HEK293 (cell line): Measurements from ENCODE around the gene SULT2B1.

ENCODE experiments used
- CTCF ChIA-PET: fragments of 350-600 bp; formaldehyde crosslinking; extraction: SDS; loops from one replicate; lab custom pipeline; 2021; ENCODE audit warnings: antibody characterized with exemption; lab: Yijun Ruan, JAX
- POLR2A ChIA-PET: fragments of 300-600 bp; formaldehyde crosslinking; extraction: SDS; loops from one replicate; lab custom pipeline; 2020; ENCODE audit warnings: antibody characterized with exemption, inconsistent platforms; lab: Yijun Ruan, JAX
- H3K27ac ChIP-seq: fragments of 200-500 bp; sonication (Bioruptor generic); 2 replicates; pipeline ENCODE4 v1.5.1; 2014; ENCODE audit warnings: low read depth, low read length, control low read depth, inconsistent platforms; ENCODE audit errors: extremely low read depth
- H3K36me3 ChIP-seq, 2 experiments: fragments of 200-500 bp in 1 of 2; sonication (Bioruptor generic) in 1 of 2; 1 replicate in 1 of 2; 2 replicates in 1 of 2; pipeline ENCODE4 v1.5.1; 2014 to 2017; ENCODE audit warnings: inconsistent platforms in 2 of 2, low read length in 2 of 2; ENCODE audit not compliant: control insufficient read depth in 2 of 2, insufficient read depth in 1 of 2
- H3K4me1 ChIP-seq: fragments of 200-500 bp; sonication (Bioruptor generic); 2 replicates; pipeline ENCODE4 v1.5.1; 2014; ENCODE audit warnings: mild to moderate bottlenecking, low read length, inconsistent platforms; ENCODE audit not compliant: control insufficient read depth, insufficient read depth
- H3K4me3 ChIP-seq: 2 replicates; pipeline ENCODE4 v1.5.1; 2011; ENCODE audit warnings: low read depth, mild to moderate bottlenecking, control low read depth, low read length, moderate library complexity
- H3K9me3 ChIP-seq: fragments of 200-500 bp; sonication (Bioruptor generic); 2 replicates; pipeline ENCODE4 v1.5.1; 2014; ENCODE audit warnings: low read depth, low read length, inconsistent platforms; ENCODE audit not compliant: control insufficient read depth, insufficient read depth
- EGR2 ChIP-seq: fragments of 450-650 bp; formaldehyde crosslinking; IDR thresholded peaks from 2 replicates; pipeline ENCODE4 v1.5.1; 2016; ENCODE audit warnings: low read depth, missing biosample characterization, missing genetic modification characterization
- FEZF1 ChIP-seq: fragments of 450-650 bp; formaldehyde crosslinking; IDR thresholded peaks from 2 replicates; pipeline ENCODE4 v1.5.1; 2016; ENCODE audit warnings: missing biosample characterization, missing genetic modification characterization
- HOXA7 ChIP-seq: sonication (generic); formaldehyde crosslinking; IDR thresholded peaks from 2 replicates; pipeline ENCODE4 v1.8.1; 2022; ENCODE audit warnings: missing genetic modification reagents, borderline replicate concordance
- HOXD13 ChIP-seq: sonication (generic); formaldehyde crosslinking; IDR thresholded peaks from 2 replicates; pipeline ENCODE4 v1.8.0; 2022; ENCODE audit warnings: missing genetic modification reagents, borderline replicate concordance
- IKZF3 ChIP-seq: fragments of 450-650 bp; IDR thresholded peaks from 2 replicates; pipeline ENCODE4 v1.5.0; 2018; ENCODE audit warnings: missing biosample characterization, mild to moderate bottlenecking, missing genetic modification characterization, moderate library complexity
- KLF1 ChIP-seq: fragments of 450-650 bp; formaldehyde crosslinking; IDR thresholded peaks from 2 replicates; pipeline ENCODE4 v1.5.1; 2016; ENCODE audit warnings: missing biosample characterization, missing genetic modification characterization
- MEIS1 ChIP-seq: sonication (generic); formaldehyde crosslinking; IDR thresholded peaks from 2 replicates; pipeline ENCODE4 v1.8.1; 2022; ENCODE audit warnings: missing genetic modification reagents, mild to moderate bottlenecking, borderline replicate concordance
- PRDM1 ChIP-seq: fragments of 450-650 bp; formaldehyde crosslinking; IDR thresholded peaks from 2 replicates; pipeline ENCODE4; 2016; ENCODE audit warnings: missing biosample characterization, missing genetic modification characterization
- RBAK ChIP-seq: fragments of 450-650 bp; formaldehyde crosslinking; IDR thresholded peaks from 2 replicates; pipeline ENCODE4 v1.5.1; 2016; ENCODE audit warnings: missing biosample characterization, missing genetic modification characterization
- SP2 ChIP-seq: fragments of 450-650 bp; formaldehyde crosslinking; IDR thresholded peaks from 2 replicates; pipeline ENCODE4 v1.5.1; 2016; ENCODE audit warnings: missing biosample characterization, missing genetic modification characterization
- SP3 ChIP-seq: fragments of 450-650 bp; formaldehyde crosslinking; IDR thresholded peaks from 2 replicates; pipeline ENCODE4 v1.5.1; 2016; ENCODE audit warnings: missing biosample characterization, missing genetic modification characterization
- ZBTB20 ChIP-seq: fragments of 450-650 bp; formaldehyde crosslinking; IDR thresholded peaks from 2 replicates; pipeline ENCODE4 v1.5.1; 2016; ENCODE audit warnings: missing biosample characterization, missing genetic modification characterization
- ZBTB8A ChIP-seq: fragments of 450-650 bp; formaldehyde crosslinking; IDR thresholded peaks from 2 replicates; pipeline ENCODE4 v1.5.1; 2016; ENCODE audit warnings: missing biosample characterization, missing genetic modification characterization
- ZFP3 ChIP-seq: fragments of 450-650 bp; formaldehyde crosslinking; IDR thresholded peaks from 2 replicates; pipeline ENCODE4 v1.5.1; 2016; ENCODE audit warnings: low read depth, missing biosample characterization, missing genetic modification characterization
- ZFP37 ChIP-seq: fragments of 450-650 bp; formaldehyde crosslinking; IDR thresholded peaks from 2 replicates; pipeline ENCODE4 v1.5.1; 2016; ENCODE audit warnings: missing biosample characterization, missing genetic modification characterization
- ZIC2 ChIP-seq: fragments of 450-650 bp; formaldehyde crosslinking; IDR thresholded peaks from 2 replicates; pipeline ENCODE4 v1.5.1; 2016; ENCODE audit warnings: missing biosample characterization, missing genetic modification characterization
- ZNF132 ChIP-seq: fragments of 450-650 bp; formaldehyde crosslinking; IDR thresholded peaks from 2 replicates; pipeline ENCODE4 v1.5.1; 2017; ENCODE audit warnings: missing biosample characterization, missing genetic modification characterization, borderline replicate concordance
- ZNF174 ChIP-seq: fragments of 450-650 bp; formaldehyde crosslinking; IDR thresholded peaks from 2 replicates; pipeline ENCODE4 v1.5.0; 2017; ENCODE audit warnings: missing biosample characterization, mild to moderate bottlenecking, missing genetic modification characterization
- ZNF18 ChIP-seq: fragments of 450-650 bp; formaldehyde crosslinking; IDR thresholded peaks from 2 replicates; pipeline ENCODE4 v1.5.1; 2016; ENCODE audit warnings: missing biosample characterization, missing genetic modification characterization
- ZNF184 ChIP-seq: fragments of 450-650 bp; IDR thresholded peaks from 2 replicates; pipeline ENCODE4 v1.5.1; 2018; ENCODE audit warnings: missing biosample characterization, mild to moderate bottlenecking, missing genetic modification characterization
- ZNF202 ChIP-seq: fragments of 450-650 bp; formaldehyde crosslinking; IDR thresholded peaks from 2 replicates; pipeline ENCODE4 v1.5.1; 2016; ENCODE audit warnings: missing biosample characterization, missing genetic modification characterization, borderline replicate concordance
- ZNF335 ChIP-seq: fragments of 450-650 bp; formaldehyde crosslinking; conservative IDR thresholded peaks from 2 replicates; pipeline ENCODE4 v1.5.1; 2016; ENCODE audit warnings: missing biosample characterization, missing genetic modification characterization
- ZNF362 ChIP-seq: fragments of 450-650 bp; formaldehyde crosslinking; IDR thresholded peaks from 2 replicates; pipeline ENCODE4 v1.5.1; 2016; ENCODE audit warnings: missing biosample characterization, missing genetic modification characterization
- ZNF366 ChIP-seq: fragments of 450-650 bp; formaldehyde crosslinking; conservative IDR thresholded peaks from 2 replicates; pipeline ENCODE4 v1.5.1; 2016; ENCODE audit warnings: missing biosample characterization, missing genetic modification characterization
- ZNF37A ChIP-seq: fragments of 450-650 bp; IDR thresholded peaks from 2 replicates; pipeline ENCODE4 v1.5.1; 2018; ENCODE audit warnings: missing biosample characterization, missing genetic modification characterization
- ZNF391 ChIP-seq: fragments of 450-650 bp; formaldehyde crosslinking; IDR thresholded peaks from 2 replicates; pipeline ENCODE4 v1.5.1; 2016; ENCODE audit warnings: low read depth, missing biosample characterization, missing genetic modification characterization, borderline replicate concordance
- ZNF398 ChIP-seq: fragments of 450-650 bp; formaldehyde crosslinking; IDR thresholded peaks from 2 replicates; pipeline ENCODE4 v1.5.1; 2017; ENCODE audit warnings: missing biosample characterization, missing genetic modification characterization
- ZNF473 ChIP-seq: fragments of 450-650 bp; formaldehyde crosslinking; IDR thresholded peaks from 2 replicates; pipeline ENCODE4 v1.5.1; 2017; ENCODE audit warnings: missing biosample characterization, missing genetic modification characterization
- ZNF501 ChIP-seq: fragments of 450-650 bp; formaldehyde crosslinking; IDR thresholded peaks from 2 replicates; pipeline ENCODE4 v1.5.1; 2016; ENCODE audit warnings: missing biosample characterization, missing genetic modification characterization
- ZNF596 ChIP-seq: fragments of 450-650 bp; IDR thresholded peaks from 2 replicates; pipeline ENCODE4 v1.5.0; 2018; ENCODE audit warnings: missing biosample characterization, mild to moderate bottlenecking, missing genetic modification characterization, moderate library complexity
- ZNF692 ChIP-seq: fragments of 450-650 bp; formaldehyde crosslinking; IDR thresholded peaks from 2 replicates; pipeline ENCODE4 v1.5.1; 2016; ENCODE audit warnings: missing biosample characterization, missing genetic modification characterization
- ZNF76 ChIP-seq: fragments of 450-650 bp; formaldehyde crosslinking; IDR thresholded peaks from 2 replicates; pipeline ENCODE4; 2016; ENCODE audit warnings: low read depth, missing biosample characterization, missing genetic modification characterization, borderline replicate concordance

Gene SULT2B1

GRCh38 chr19:48635966-48636858 is 84.2 kb downstream of the SULT2B1 start:
- POLR2A ChIA-PET, result interaction anchor here (1.0 to 2.7 kb wide), 3 partner anchors 10 to 17 kb away, joined by 3 to 22 read pairs (median 6); partner anchors contain the start of genes CA11, RPL18 and SPHK2
- TF ChIP-seq ZNF398 (tag by site-specific recombination) (no peak; the same call in 1 of the 2 replicates), ZNF174 (tag by site-specific recombination) (no peak), IKZF3 (peak; percentile 18; the same call in 1 of the 2 replicates), ZNF692 (no peak), ZNF132 (tag by site-specific recombination) (no peak), EGR2 (tag by site-specific recombination) (peak; percentile 42; the same call in 1 of the 2 replicates), ZNF18 (no peak), ZNF202 (tag by site-specific recombination) (no peak), ZNF335 (tag by site-specific recombination) (peak; percentile 31; the same call in 1 of the 2 replicates), ZNF366 (tag by site-specific recombination) (peak; percentile 75), SP3 (tag by site-specific recombination) (peak; percentile 20), ZNF391 (tag by site-specific recombination) (no peak), PRDM1 (tag by site-specific recombination) (no peak), FEZF1 (tag by site-specific recombination) (no peak), HOXA7 (no peak), ZNF76 (no peak; the same call in none of the 2 replicates), ZNF362 (no peak), ZNF184 (tag by site-specific recombination) (no peak), ZFP37 (no peak), ZBTB8A (peak; percentile 58; the same call in 1 of the 2 replicates), ZNF596 (tag by site-specific recombination) (no peak), ZBTB20 (tag by site-specific recombination) (0 out of 2 replicates have a peak, but pooled peaks have one; percentile 41), KLF1 (tag by site-specific recombination) (no peak; the same call in 1 of the 2 replicates), ZNF37A (tag by site-specific recombination) (no peak), ZFP3 (tag by site-specific recombination) (no peak), ZNF501 (tag by site-specific recombination) (no peak), ZNF473 (tag by site-specific recombination) (no peak), HOXD13 (CRISPR knock-in tag) (no peak), MEIS1 (CRISPR knock-in tag) (no peak), SP2 (tag by site-specific recombination) (peak; percentile 22; the same call in 1 of the 2 replicates), RBAK (tag by site-specific recombination) (no peak), ZIC2 (tag by site-specific recombination) (peak; percentile 25)

More at GRCh38 chr19:48635966-48636858, 84.2 kb downstream of the SULT2B1 start:
- peaks cover 8 to 16% of the 10 kb centered on the region in 2 experiments; a peak in 2 of 3 replicates for H3K36me3 ChIP-seq
- peaks cover 23% of the 10 kb centered on the region for H3K4me1 ChIP-seq
- no peaks in the 10 kb centered on the region for H3K9me3 ChIP-seq
- CTCF ChIA-PET, result interaction anchor here (1.1 kb wide), 1 partner anchor 9 kb away, joined by 4 read pairs; the partner anchor contains the start of gene CA11
- H3K4me3 ChIP-seq, result peak overlapping the region; percentile 40
- H3K27ac ChIP-seq, result peak overlapping the region; percentile 72
